CD4-positive, alpha-beta T cell treated with Interleukin-21 for 1 hour (primary cell): ENCODE measurements around the gene AADACL2.
"Not testable (repeated sequence)": the region's sequence is repeated elsewhere in the genome, so short reads cannot be mapped to it uniquely, and the experiment has no call there.

ENCODE experiments used
- DNase-seq: peaks from one replicate; pipeline ENCODE4 v3.0.0-alpha.2; 2020

Gene AADACL2

GRCh38 chr3:151766454-151766853 lies 32.7 kb downstream of the AADACL2 start:
- no peak for DNase-seq

DNA sequence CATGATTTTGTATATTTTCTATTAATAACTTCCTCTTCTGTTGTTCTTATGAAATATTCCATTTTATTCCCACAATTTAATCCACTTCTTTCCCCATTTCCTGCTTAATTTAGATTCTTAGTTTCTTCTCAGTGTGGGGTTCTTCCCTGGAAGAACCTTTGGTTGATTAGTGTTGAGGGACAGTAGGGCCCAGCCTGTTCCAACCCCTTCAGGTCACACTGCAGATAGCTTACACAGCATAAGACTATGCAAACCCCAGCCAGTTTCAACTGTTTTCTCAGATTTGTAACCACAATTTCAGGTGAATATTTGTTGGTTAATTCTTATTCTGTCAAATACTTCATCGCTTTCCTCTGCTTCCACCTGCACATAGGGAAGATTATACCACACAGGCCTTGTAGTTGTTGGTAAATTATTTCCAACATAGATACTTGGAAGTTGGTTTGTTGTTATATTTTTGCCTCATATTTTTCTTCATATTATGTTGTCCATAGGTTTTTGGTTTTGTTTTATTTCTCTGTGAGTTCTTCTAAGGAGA lies 34.7 kb downstream of the AADACL2 start:
- no peak for DNase-seq

GRCh38 chr3:151769175-151769574 lies 35.4 kb downstream of the AADACL2 start:
- no peak for DNase-seq

- no peak for DNase-seq
Measured at GRCh38 chr3:151770956-151771355, 37.2 kb downstream of the AADACL2 start.

- no peak for DNase-seq
Measured at GRCh38 chr3:151772825-151773480, 39.2 kb downstream of the AADACL2 start.

DNA sequence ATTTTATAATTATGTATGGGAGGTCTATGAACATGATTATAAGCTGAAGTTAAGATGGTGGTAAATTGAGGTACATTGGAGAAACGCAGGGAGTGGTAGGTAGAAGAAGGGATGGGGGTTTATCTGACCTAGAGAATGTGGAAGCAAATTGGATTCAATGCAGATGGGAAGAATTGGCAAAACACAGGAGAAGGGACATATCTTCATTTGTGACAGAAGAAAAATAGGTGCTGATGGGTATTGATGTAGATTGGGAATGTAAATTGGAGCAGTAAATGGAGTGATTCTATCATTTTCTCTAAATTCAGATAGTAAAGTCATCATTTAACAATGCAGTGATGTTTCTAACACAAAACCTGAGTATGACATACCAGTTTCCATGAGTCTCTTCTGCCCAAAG lies 40.5 kb downstream of the AADACL2 start:
- no peak for DNase-seq

- no peak for DNase-seq
Measured at GRCh38 chr3:151774910-151775309, 41.2 kb downstream of the AADACL2 start.

DNA sequence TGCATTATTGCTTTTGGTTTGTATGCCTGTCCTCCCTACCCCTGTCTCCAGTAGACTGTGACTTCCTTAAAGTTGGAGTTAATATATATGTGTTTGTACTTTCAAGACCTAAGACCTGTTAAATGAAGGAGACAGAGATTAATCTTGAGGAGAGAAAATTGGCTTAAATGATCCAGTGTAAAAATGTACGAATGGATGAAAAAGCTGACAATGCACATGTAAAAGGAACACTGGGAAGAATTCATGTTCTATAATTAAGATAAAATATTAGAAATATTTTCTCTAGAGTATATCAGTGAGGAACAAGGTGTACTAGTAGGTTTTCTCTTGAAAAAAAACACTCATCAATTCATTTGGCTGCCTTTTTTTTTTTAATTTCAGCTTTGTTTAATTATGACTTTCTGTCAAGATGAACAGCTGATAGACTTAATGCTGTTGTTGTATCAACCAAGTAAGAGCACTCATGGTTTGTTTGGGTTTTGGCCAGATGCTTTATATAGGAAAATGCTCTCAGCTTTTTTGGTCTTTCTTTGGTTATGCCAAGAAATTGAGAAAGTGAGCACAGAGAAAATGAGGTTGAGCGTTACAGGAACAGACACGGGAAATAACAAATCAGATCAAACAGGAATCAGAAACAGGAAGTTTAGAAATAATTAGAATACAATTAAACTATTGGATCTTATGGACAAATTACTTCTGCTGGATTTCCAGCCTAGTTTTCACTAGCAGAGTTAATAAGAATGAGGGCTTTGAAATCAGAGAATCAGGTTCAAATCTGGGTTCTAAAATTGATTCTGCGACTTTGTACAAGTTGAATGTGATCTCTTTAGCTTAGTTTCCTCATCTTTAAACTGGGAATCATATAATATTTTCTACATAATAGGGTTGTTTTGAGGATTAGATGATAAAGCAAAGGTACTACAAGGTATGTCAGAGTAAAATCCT lies 41.9 kb downstream of the AADACL2 start:
- DNase-seq = no peak

DNA sequence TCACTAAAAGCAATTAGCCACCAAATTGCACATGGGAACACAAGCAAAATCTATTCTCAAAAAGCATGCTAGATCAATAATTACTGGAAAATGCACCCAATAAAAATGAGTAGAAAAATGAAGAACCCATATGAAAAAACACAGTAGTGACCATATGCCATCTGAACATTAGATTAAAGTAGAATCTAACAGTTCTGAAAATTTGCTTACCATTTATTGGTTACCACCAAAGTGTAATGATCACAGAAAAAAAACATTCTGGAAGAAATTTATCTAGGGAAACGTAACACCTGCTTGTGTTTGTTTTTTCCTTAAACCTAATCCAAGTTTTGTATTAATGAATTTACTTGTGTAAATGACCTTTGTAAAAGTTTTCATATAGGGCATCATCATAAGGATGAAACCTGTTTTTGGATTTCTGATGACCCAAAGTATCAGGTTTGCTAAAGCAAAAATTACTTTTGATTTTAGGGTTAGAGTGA lies 42.6 kb downstream of the AADACL2 start:
- no peak for DNase-seq

- DNase-seq = no peak
Measured at GRCh38 chr3:151777880-151778279, 44.2 kb downstream of the AADACL2 start.

DNA sequence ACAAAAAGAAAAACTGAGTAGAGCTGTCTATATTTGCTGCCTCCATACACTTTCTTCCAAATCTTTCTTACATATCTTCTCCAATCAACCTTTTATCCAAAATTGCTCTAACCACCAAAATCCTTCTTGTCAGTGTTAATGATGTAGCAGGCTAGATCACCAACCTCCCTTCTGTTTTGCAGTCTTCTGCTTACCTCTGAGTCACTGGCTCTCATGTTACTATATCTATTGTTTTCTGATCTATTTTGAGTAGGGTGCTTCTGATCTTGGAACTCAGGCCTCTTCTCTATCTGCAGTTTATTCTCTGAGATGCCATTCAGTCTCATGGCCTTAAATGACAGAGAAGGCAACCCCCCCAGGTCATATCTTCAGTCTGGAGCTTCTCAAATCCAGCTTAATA lies 53.9 kb downstream of the AADACL2 start:
- no peak for DNase-seq

GRCh38 chr3:151788401-151788800 lies 54.7 kb downstream of the AADACL2 start:
- no peak for DNase-seq

DNA sequence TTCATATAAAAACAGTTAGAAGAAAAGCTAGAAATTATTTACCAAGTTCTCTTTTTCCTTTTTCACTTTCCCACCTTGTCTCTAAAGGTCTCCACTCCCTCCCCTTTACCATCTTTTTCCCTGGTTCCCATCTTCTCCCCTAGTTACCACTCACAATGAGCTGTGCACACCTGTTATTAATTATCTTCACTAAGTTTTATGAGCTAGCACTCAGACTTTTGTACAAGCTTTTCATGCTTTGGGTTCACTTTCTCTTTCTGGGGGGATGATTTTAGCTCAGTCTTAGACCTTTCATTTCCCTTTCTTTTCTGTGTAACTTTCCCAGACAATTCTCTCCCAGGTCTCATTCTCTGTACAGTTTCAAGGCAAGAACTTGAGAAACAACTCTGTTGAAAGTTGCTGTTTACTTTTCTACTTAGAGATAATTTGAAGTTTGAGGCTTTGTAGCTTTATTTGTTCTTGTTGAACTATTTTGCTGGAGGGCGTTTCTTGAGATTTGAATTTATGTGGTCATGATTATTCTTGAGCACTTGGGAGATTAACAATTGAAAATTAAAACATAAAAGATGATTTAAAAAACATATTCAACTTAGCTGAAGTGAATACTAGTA lies 56.2 kb downstream of the AADACL2 start:
- no peak for DNase-seq

DNA sequence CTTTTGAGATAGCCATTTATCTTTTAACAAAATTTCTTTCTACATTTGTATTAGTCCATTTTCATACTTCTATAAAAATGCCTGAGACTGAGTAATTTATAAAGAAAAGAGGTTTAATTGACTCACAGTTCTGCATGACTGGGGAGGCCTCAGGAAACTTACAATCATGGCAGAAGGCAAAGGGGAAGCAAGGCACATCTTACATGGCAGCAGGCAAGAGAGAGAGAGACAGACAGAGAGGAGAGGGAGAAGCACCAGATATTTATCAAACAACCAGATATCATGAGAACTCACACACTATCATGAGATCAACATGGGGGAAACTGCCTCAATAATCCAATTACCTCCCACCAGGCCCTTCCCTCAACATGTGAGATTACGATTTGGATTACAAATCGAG lies 57.0 kb downstream of the AADACL2 start:
- DNase-seq = not testable (repeated sequence)

- DNase-seq = no peak
Measured at GRCh38 chr3:151792411-151792810, 58.7 kb downstream of the AADACL2 start.

DNA sequence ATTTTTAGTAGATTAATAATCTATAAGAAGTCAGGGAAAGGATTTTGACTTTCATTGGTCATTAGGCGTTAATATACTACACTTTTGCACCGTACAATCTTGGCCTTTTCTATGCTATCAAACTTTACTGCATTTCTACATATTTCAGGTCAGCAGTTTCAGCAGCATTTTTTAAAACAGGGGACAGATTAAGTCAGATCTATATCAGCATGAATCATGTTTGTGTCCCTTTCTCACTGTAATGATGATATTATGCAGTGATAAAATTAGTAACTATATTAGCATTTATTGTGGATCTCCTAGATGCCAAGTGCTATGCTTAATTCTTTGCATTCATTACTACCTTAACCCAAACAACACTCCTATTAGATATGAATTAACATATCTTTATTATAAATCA lies 59.9 kb downstream of the AADACL2 start:
- no peak for DNase-seq

GRCh38 chr3:151794080-151794479 lies 60.4 kb downstream of the AADACL2 start:
- no peak for DNase-seq

- DNase-seq = no peak
Measured at GRCh38 chr3:151795276-151795675, 61.5 kb downstream of the AADACL2 start.

- no peak for DNase-seq
Measured at GRCh38 chr3:151796105-151796680, 62.5 kb downstream of the AADACL2 start.

GRCh38 chr3:151798466-151798865 lies 64.7 kb downstream of the AADACL2 start:
- DNase-seq = no peak

GRCh38 chr3:151800431-151800830 lies 66.7 kb downstream of the AADACL2 start:
- DNase-seq = no peak

DNA sequence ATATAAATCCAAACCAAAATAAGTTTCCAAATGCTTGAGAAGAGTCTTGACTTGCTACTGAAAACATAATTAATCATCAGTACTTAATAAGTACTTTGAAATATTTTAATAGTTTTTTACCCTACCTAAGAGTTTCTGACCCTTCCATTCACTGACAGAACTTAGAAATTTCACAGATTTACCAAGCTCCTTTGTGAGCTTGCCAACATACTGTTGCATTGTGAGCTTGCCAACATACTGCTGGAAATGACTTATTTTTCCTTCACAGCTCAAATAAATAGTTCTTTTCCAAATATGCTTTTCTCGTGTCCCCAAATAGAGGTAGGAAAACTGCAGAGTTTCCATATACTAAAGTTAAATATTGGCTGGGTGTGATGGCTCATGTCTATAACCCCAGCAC lies 70.5 kb downstream of the AADACL2 start:
- DNase-seq = no peak

DNA sequence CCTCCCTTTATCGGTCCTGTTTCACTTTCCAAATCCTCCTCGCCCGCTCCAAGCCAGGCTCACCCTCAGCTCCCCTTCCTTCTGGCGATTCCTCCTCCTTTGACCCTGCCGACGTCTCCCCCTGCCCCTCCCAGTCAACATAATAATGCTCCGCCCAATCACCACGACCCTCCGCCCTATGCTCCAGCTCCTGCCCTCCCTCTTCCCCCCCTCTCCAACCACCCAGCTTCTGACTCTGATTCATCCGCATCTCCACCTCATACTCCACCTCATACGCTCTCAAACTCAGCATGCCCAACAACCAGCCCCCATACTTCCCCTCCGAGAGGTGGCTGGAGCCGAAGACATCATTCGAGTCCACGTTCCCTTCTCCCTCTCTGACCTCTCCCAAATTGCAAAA lies 73.1 kb downstream of the AADACL2 start:
- DNase-seq = no peak
